Mucosa of rectum (tissue), 2 donors: ENCODE results near the gene SRL.

Source experiments
- H3K27ac ChIP-seq, 2 donors: one replicate each; pipeline ENCODE4 v1.7.0; 2013; ENCODE audit warnings: inconsistent platforms in 2 of 2, low read depth in 2 of 2, low read length in 2 of 2
- H3K27me3 ChIP-seq, 2 donors: one replicate each; pipeline ENCODE4 v1.7.0; 2013; ENCODE audit warnings: low read length in 2 of 2; ENCODE audit not compliant: control insufficient read depth in 2 of 2, insufficient read depth in 2 of 2
- H3K36me3 ChIP-seq, 2 donors: one replicate each; pipeline ENCODE4 v1.7.0; 2013; ENCODE audit warnings: low read length in 2 of 2; ENCODE audit not compliant: control insufficient read depth in 2 of 2, insufficient read depth in 2 of 2
- H3K4me1 ChIP-seq, 2 donors: one replicate each; pipeline ENCODE4 v1.7.0; 2013; ENCODE audit warnings: low read length in 2 of 2, mild to moderate bottlenecking in 1 of 2; ENCODE audit not compliant: control insufficient read depth in 2 of 2, insufficient read depth in 2 of 2
- H3K4me3 ChIP-seq, 2 donors: one replicate each; pipeline ENCODE4 v1.7.0; 2013; ENCODE audit warnings: low read length in 2 of 2
- H3K9ac ChIP-seq, 2 donors: one replicate each; pipeline ENCODE4 v1.7.0; 2013; ENCODE audit warnings: low read length in 2 of 2, low read depth in 1 of 2, mild to moderate bottlenecking in 1 of 2
- H3K9me3 ChIP-seq, 2 donors: one replicate each; pipeline ENCODE4 v1.7.0; 2013; ENCODE audit warnings: low read length in 2 of 2; ENCODE audit not compliant: control insufficient read depth in 2 of 2
- donor health status: healthy.
- donor health status: Normal muscosa, but diverticular disease.

The SRL gene

GRCh38 chr16:4202615-4203345 lies 39.1 kb downstream of the SRL start:
- H3K4me1 ChIP-seq = peaks cover 3 to 8% of the 10 kb centered on the region in 2 donors
- H3K27me3 ChIP-seq = no peaks in the 10 kb centered on the region
- H3K9me3 ChIP-seq = no peaks in the 10 kb centered on the region
- no peak overlapping the region for H3K9ac ChIP-seq
- no peak overlapping the region for H3K27ac ChIP-seq
- no peaks in the 10 kb centered on the region for H3K36me3 ChIP-seq
- no peak overlapping the region for H3K4me3 ChIP-seq

- no peaks in the 10 kb centered on the region for H3K9me3 ChIP-seq
- H3K4me1 ChIP-seq = peaks cover 3 to 8% of the 10 kb centered on the region in 2 donors
- H3K27ac ChIP-seq = no peak overlapping the region
- no peak overlapping the region for H3K4me3 ChIP-seq
- H3K36me3 ChIP-seq = no peaks in the 10 kb centered on the region
- H3K27me3 ChIP-seq = no peaks in the 10 kb centered on the region
- peak overlapping the region in 1 of 2 donors; percentile 55 for H3K9ac ChIP-seq
Measured at GRCh38 chr16:4200781-4201137, 41.1 kb downstream of the SRL start.

GRCh38 chr16:4200000-4200780 lies 41.7 kb downstream of the SRL start:
- peak overlapping the region in 1 of 2 donors; percentile 55 for H3K9ac ChIP-seq
- no peaks in the 10 kb centered on the region for H3K36me3 ChIP-seq
- no peaks in the 10 kb centered on the region for H3K27me3 ChIP-seq
- peaks cover 3 to 8% of the 10 kb centered on the region in 2 donors for H3K4me1 ChIP-seq
- H3K9me3 ChIP-seq = no peaks in the 10 kb centered on the region
- H3K4me3 ChIP-seq = no peak overlapping the region
- no peak overlapping the region for H3K27ac ChIP-seq

GRCh38 chr16:4198816-4199215 lies 43.1 kb downstream of the SRL start:
- H3K36me3 ChIP-seq = no peaks in the 10 kb centered on the region
- peaks cover 3 to 8% of the 10 kb centered on the region in 2 donors for H3K4me1 ChIP-seq
- no peak overlapping the region for H3K27ac ChIP-seq

GRCh38 chr16:4194661-4195060 lies 47.2 kb downstream of the SRL start:
- Histone ChIP-seq H3K4me3 (no peak overlapping the region), H3K4me1 (no peaks in the 10 kb centered on the region), H3K27me3 (no peaks in the 10 kb centered on the region), H3K36me3 (no peaks in the 10 kb centered on the region), H3K9ac (no peak overlapping the region), H3K9me3 (no peaks in the 10 kb centered on the region), H3K27ac (no peak overlapping the region)

More at GRCh38 chr16:4198816-4199215, 43.1 kb downstream of the SRL start:
- no peak overlapping the region for H3K9ac ChIP-seq
- H3K27me3 ChIP-seq = no peaks in the 10 kb centered on the region
- H3K4me3 ChIP-seq = no peak overlapping the region
- H3K9me3 ChIP-seq = no peaks in the 10 kb centered on the region

- H3K4me3 ChIP-seq = no peak overlapping the region
- H3K27me3 ChIP-seq = no peaks in the 10 kb centered on the region
- no peaks in the 10 kb centered on the region for H3K9me3 ChIP-seq
- no peaks in the 10 kb centered on the region for H3K36me3 ChIP-seq
- H3K27ac ChIP-seq = no peak overlapping the region
- H3K4me1 ChIP-seq = no peaks in the 10 kb centered on the region
- H3K9ac ChIP-seq = no peak overlapping the region
Measured at GRCh38 chr16:4193920-4194319, 48.0 kb downstream of the SRL start.

DNA sequence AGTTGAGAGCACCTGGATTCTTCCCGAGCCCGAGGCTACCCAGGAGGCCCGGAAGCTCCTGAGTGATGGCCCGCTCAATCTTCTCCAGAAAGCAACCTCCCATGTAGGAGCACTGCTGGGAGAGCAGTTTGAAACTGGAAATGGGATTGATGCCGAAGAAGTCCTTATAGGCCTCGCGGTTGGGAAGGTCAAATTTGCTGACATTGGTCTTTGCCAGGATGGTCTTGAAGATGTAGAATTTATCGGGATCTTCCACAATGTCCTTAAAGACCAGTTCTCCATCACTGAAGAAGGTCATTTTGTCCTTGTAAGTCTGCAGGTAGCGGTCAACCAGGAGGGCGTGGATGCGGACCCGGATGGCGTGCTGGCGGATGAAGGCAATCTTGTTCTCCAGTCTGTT lies 49.7 kb downstream of the SRL start:
- H3K4me1 ChIP-seq = no peaks in the 10 kb centered on the region
- H3K9me3 ChIP-seq = no peaks in the 10 kb centered on the region
- H3K27ac ChIP-seq = no peak overlapping the region
- H3K36me3 ChIP-seq = no peaks in the 10 kb centered on the region
- no peak overlapping the region for H3K9ac ChIP-seq
- peaks cover 0 to 3% of the 10 kb centered on the region in 2 donors for H3K27me3 ChIP-seq
- no peak overlapping the region for H3K4me3 ChIP-seq

GRCh38 chr16:4190712-4191333 lies 51.1 kb downstream of the SRL start:
- H3K27ac ChIP-seq = no peak overlapping the region

GRCh38 chr16:4190086-4190485 lies 51.8 kb downstream of the SRL start:
- peaks cover 0 to 5% of the 10 kb centered on the region in 2 donors for H3K27me3 ChIP-seq
- H3K9ac ChIP-seq = no peak overlapping the region
- no peaks in the 10 kb centered on the region for H3K36me3 ChIP-seq
- H3K4me3 ChIP-seq = no peak overlapping the region
- H3K27ac ChIP-seq = no peak overlapping the region
- no peaks in the 10 kb centered on the region for H3K9me3 ChIP-seq
- H3K4me1 ChIP-seq = no peaks in the 10 kb centered on the region

More at GRCh38 chr16:4190712-4191333, 51.1 kb downstream of the SRL start:
- H3K4me1 ChIP-seq = no peaks in the 10 kb centered on the region
- H3K36me3 ChIP-seq = no peaks in the 10 kb centered on the region
- no peak overlapping the region for H3K4me3 ChIP-seq
- H3K27me3 ChIP-seq = peaks cover 0 to 5% of the 10 kb centered on the region in 2 donors
- H3K9ac ChIP-seq = no peak overlapping the region
- H3K9me3 ChIP-seq = no peaks in the 10 kb centered on the region
